HG02642 (cell line): ENCODE measurements around the gene MBD6.
"Not testable (repeated sequence)": the region's sequence is repeated elsewhere in the genome, so short reads cannot be mapped to it uniquely, and the experiment has no call there.

Experiments
- ATAC-seq: cut with Tn5 transposase; IDR thresholded peaks from one replicate; pipeline ENCODE4 v1.9.1; 2021; ENCODE audit warnings: mild to moderate bottlenecking; ENCODE audit not compliant: unreplicated experiment, poor library complexity

Gene MBD6

DNA sequence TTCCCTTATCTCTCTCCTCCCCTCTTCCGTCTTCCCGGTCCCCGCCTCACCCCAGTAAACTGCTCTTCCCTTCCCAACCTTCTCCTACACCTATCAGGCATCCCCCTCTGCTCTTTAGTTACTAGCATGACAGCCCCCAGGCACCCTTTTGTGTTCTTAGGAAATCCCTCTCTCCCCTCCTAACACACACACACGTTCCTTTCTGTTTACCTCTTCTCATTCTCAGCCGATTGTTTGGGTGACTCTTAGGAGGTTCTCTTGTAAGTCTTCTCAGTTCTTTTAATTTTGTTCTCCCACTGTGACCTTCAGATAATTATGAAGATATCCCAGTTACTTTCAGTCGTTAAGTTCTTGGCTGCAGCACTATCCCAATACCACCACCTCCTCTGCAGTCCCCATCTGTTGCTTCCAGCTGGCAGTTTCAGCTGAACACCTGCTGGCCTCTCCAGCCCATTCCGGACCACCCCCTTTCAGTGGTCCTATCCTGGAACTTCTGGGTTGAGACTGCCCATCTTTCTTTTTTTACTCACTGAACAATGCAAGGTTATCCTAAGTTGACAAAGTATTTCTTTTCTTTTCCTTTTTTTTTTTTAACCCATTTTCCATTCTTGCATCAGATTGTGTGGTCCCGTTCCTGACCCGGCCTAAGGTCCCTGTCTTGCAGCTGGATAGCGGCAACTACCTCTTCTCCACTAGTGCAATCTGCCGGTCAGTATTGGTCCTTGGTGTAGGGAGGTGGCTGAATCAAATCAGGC is 34.0 kb upstream of the MBD6 start:
- ATAC-seq, result peak; percentile 3

DNA sequence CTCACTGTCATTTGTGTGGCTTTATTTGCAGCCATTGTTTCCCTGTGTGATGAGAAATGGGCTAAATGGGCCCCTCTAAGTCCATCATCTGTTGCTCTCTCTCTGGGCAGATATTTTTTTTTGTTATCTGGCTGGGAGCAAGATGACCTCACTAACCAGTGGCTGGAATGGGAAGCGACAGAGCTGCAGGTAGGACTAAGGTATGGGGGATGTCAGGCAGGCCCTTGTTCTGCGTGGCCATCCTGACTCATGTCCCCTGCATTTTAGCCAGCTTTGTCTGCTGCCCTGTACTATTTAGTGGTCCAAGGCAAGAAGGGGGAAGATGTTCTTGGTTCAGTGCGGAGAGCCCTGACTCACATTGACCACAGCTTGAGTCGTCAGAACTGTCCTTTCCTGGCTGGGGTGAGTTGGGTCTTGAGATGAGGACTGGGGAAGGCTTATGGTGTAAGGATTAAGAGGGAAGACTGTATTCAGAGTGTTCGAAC is 33.4 kb upstream of the MBD6 start:
- no peak for ATAC-seq

DNA sequence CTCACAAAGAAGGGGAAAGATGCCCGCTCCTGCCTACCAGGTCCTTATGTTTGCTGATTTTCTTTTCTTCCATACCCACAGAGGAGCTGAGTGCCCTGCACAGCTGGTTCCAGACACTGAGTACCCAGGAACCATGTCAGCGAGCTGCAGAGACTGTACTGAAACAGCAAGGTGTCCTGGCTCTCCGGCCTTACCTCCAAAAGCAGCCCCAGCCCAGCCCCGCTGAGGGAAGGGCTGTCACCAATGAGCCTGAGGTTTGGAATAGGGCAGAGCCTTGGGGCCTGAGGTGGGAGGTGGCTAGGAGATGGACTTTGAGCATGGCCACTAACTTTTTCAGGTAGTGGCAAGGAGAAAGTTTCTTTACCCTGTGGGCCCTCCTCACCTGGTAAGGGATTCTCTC is 32.5 kb upstream of the MBD6 start:
- ATAC-seq, result no peak

DNA sequence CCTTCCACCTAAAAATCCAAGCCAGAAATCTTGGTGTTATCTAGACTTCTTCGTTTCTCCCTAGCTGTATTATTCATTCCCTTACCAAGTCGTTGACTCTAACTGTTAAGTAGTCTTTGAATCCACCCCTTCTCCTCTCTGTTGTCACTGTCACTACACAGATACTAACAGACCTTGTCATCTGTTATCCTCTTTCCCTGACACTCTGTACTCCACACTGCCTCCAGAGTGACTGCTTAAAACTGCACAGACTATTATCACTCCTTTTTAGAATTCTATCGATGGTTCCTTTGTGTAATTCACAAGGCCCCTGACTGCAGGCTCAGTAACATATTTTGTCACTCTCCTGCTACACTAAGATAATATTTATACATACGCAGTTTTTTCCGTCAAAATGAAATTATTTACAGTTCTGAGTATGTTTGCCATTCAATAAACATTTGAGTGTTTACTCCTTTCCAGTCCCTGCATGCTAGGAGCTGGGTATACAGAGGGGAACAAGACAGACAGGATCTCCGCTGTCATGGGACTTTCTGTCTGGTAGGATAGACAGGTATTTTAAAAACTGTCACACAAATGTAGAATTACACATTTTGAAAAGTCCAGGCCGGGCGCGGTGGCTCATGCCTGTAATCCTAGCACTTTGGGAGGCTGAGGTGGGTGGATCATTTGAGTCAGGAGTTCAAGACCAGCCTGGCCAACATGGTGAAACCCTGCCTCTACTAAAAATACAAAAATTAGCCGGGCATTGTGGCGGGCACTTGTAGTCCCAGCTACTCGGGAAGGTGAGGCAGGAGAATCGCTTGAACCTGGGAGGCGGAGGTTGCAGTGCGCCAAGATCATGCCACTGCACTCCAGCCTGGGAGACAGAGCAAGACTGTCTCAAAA is 31.0 kb upstream of the MBD6 start:
- ATAC-seq, result no peak

DNA sequence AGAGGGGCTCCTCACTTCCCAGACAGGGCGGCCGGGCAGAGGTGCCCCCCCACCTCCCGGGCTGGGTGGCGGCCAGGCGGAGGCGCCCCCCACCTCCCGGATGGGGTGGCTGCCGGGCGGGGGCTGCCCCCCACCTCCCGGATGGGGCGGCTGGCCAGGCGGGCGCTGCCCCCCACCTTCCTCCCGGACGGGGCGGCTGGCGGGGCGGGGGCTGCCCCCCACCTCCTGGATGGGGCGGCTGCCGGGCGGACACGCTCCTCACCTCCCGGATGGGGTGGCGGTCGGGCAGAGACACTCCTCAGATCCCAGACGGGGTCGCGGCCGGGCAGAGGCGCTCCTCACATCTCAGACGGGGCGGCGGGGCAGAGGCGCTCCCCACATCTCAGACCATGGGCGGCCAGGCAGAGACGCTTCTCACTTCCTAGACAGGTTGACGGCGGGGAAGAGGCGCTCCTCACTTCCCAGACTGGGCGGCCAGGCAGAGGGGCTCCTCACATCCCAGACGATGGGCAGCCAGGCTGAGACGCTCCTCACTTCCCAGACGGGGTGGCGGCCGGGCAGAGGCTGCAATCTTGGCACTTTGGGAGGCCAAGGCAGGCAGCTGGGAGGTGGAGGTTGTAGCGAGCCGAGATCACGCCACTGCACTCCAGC is 27.4 kb upstream of the MBD6 start:
- not testable (repeated sequence) for ATAC-seq

DNA sequence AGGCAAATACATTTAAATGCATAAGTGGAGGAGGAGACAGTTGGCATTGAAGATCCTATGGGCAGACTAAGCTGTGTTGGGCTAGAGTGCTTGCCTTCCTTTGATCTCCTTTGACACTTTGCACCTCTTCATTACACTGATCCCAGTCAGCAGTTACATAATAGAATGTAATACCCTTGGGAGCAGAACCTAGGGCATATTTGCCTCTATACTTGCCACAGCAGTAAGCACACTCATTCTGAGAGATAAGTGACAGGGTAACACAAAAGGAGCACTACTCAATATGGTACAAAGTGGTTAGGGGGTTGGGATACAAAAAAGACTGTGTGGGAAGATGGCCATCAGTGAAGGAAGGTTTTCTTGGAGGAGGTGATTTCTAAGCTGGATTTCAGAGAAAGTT is 25.8 kb upstream of the MBD6 start:
- no peak for ATAC-seq

DNA sequence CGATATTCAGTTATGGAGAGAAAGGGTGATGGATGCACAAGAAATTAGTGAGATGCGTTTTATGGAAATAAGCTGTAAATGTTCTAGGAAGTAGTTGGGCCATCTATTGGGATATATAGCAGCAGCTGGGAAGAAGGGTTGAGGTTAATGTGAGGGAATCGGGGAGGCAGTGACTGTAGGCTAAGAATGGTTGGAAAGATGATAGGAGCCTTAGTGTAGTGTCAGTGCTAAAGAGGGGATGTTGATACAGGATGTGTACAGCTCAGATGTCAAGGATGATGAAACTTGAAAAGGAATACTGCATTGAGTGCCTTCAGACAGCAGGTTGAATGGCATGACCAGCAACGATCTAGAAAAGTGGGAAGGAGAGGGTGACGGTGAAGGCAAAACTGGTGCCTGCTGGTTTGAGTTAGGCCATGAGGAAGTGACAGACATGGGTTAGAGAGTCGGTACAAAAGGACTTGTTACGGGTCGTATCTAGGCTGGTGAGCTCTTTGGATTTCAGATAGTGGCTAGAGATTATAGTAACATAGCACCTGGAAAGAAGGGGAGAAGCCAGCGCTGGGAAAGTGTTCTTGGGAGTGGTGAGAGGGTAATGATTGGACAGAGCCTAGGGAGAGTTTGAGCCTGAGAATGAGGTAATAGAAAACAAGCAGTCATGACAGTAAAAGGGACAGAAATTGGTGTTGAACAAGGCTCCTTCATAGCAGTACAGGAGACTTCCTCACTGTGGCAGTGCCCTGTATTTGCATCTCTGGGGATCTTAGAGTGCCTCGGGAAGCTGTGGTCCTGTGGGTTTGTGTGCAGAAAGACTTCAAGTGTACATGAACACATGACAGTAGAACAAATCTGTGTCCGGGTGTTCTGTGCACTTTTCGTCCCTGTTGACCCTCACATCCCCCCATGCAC is 25.1 kb upstream of the MBD6 start:
- ATAC-seq, result no peak

DNA sequence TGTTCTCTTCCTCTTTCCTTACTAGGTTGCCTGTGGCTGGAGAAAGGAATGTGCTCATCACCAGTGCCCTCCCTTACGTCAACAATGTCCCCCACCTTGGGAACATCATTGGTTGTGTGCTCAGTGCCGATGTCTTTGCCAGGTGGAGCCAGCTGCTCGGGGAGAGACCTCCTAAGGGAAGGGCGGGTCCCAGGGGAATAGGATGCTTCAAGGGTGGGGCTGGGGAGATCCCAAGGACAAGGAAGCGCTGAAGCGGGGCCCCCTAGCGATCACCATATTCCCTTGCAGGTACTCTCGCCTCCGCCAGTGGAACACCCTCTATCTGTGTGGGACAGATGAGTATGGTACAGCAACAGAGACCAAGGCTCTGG is 24.5 kb upstream of the MBD6 start:
- no peak for ATAC-seq

DNA sequence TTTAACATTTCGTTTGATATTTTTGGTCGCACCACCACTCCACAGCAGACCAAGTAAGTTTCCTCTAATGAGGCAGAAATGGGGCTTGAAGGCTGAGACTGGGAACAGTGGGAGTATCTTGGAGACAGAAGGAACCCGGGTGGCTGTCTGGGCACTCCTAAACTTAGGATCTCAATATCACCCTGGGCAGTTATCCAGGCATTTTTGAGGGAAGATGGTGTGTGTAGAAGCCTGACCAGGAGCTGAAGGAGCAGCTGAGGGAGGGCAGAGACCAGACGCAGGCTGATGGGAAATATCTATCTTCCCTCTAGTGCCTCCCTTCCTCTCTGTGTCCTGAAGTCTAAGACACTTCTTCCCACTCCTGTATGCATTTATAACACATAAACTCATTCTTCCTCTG is 24.1 kb upstream of the MBD6 start:
- no peak for ATAC-seq

DNA sequence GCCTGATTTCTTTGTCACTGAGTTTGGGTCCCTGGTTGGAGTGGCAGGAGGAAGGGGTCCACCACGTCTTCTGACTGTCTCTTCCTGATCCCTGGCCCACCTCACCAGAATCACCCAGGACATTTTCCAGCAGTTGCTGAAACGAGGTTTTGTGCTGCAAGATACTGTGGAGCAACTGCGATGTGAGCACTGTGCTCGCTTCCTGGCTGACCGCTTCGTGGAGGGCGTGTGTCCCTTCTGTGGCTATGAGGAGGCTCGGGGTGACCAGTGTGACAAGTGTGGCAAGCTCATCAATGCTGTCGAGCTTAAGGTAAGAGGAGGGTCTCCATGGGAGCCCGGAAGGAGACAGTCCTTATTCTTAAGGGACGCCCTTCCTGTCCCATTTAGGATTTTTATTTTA is 22.4 kb upstream of the MBD6 start:
- ATAC-seq, result no peak

DNA sequence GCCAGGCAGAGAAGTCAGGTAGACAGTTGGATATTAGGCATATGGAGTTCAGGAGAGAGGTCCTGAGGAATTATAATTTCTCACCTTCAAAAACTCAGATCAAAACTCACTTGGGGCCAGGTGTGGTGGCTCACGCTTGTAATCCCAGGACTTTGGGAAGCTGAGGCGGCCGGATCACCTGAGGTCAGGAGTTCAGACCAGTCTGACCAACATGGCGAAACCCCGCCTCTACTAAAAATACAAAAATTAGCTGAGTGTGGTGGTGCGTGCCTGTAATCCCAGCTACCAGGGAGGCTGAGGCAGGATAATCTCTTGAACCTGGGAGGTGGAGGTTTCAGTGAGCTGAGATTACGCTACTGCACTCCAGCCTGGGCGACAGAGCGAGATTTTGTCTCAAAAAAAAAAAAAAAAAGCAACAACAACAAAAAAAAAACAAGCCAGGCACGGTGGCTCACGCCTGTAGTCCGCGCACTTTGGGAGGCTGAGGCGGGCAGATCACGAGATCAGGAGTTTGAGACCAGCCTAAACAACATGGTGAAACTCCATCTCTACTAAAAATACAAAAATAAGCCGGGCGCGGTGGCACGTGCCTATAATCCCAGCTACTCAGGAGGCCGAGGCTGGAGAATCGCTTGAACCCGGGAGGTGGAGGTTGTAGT is 20.2 kb upstream of the MBD6 start:
- not testable (repeated sequence) for ATAC-seq

DNA sequence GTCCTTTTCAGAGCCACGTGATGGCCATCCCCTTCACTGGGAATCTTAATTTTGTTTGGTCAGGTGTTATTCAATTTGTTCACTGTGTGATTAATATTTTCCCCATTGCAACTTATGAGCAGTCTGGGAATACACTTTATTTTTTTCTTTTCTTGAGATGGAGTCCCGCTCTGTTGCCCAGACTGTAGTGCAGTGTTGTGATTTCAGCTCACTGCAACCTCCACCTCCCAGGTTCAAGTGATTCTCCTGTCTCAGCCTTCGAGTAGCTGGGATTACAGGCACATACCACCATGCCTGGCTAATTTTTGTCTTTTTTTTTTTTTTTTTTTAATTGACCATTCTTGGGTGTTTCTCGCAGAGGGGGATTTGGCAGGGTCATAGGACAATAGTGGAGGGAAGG is 16.1 kb upstream of the MBD6 start:
- ATAC-seq, result not testable (repeated sequence)

DNA sequence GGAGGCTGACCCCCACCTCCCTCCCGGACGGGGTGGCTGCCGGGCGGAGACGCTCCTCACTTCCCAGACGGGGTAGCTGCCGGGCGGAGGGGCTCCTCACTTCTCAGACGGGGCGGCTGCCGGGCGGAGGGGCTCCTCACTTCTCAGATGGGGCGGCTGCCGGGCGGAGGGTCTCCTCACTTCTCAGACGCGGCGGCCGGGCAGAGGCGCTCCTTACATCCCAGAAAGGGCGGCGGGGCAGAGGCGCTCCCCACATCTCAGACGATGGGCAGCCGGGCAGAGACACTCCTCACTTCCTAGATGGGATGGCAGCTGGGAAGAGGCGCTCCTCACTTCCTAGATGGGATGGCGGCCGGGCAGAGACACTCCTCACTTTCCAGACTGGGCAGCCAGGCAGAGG is 14.8 kb upstream of the MBD6 start:
- not testable (repeated sequence) for ATAC-seq

DNA sequence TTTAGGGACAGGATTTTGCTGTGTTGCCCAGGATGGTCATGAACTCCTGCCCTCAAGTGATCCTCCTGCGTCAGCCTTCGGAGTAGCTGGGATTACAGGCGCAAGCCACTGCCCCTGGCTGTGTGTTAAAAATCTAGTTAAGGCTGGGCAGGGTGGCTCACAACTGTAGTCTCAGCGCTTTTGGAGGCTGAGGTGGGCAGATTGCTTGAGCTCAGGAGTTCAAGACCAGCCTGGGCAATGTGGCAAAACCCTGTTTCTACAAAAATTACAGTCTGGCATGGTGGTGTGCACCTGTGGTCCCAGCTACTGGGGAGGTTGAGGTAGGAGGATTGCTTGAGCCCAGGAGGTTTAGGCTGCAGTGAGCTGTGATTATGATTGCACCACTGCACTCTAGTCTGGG is 11.5 kb upstream of the MBD6 start:
- ATAC-seq, result no peak

DNA sequence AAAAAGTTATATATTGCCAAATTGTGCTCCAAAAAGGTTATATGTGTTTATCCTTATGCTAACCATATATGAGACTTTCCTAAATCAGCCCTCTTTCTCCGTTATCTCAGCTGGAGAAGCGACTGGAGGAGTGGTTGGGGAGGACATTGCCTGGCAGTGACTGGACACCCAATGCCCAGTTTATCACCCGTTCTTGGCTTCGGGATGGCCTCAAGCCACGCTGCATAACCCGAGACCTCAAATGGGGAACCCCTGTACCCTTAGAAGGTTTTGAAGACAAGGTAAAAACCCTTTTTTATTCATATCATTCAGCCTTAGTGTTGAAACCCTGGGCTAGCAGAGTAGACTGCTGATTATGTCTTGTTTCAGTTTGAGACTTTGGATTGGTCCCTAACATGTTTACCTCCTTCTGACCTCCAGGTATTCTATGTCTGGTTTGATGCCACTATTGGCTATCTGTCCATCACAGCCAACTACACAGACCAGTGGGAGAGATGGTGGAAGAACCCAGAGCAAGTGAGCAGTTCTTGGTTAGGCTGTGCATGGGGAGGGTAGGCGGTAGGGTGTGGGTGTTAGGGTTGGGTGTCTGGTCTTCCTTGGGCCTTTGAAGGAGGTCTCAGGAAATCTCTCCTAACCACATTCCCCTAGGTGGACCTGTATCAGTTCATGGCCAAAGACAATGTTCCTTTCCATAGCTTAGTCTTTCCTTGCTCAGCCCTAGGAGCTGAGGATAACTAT is 10.9 kb upstream of the MBD6 start:
- no peak for ATAC-seq

DNA sequence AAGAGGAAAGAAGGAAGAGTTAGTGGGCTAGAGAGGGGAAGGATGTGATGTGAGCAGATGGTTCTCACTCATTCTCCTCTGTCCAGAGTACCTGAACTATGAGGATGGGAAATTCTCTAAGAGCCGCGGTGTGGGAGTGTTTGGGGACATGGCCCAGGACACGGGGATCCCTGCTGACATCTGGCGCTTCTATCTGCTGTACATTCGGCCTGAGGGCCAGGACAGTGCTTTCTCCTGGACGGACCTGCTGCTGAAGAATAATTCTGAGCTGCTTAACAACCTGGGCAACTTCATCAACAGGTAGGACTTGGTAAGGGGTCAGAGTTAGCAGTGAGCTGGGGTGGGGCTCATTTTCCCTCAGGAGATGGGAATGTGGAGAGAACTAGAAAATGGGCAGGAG is 10.0 kb upstream of the MBD6 start:
- ATAC-seq, result no peak

DNA sequence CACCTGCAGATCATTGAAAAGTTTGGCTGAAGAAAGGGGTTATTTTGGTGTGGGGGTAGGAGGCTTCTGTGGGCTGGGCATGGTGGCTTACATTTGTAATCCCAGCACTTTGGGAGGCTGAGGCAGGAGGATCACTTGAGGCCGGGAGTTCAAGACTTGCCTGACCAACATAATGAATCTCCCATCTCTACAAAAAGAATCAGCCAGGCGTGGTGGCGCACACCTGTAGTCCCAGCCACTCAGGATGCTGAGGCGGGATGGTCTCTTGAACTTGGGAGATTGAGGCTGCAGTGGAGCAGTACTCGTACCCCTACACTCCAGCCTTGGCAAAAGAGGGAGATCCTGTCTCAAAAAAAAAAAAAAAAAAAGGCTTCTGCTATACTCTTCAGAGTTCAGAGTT is 9.4 kb upstream of the MBD6 start:
- no peak for ATAC-seq

DNA sequence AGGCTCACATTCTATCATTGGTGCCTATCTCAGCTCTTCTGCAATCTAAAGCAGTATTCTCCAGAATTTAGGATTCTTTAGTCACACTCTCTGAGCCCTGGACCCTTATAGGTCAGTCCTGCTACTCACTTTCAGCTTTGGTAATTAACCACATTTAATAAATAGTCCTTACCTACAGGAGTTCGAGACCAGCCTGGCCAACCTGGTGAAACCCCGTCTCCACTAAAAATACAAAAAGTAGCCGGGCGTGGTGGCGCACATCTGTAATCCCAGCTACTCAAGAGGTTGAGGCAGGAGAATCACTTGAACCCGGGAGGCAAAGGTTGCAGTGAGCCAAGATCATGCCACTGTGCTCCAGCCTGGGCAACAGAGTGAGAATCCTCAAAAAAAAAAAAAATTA is 8.9 kb upstream of the MBD6 start:
- not testable (repeated sequence) for ATAC-seq

DNA sequence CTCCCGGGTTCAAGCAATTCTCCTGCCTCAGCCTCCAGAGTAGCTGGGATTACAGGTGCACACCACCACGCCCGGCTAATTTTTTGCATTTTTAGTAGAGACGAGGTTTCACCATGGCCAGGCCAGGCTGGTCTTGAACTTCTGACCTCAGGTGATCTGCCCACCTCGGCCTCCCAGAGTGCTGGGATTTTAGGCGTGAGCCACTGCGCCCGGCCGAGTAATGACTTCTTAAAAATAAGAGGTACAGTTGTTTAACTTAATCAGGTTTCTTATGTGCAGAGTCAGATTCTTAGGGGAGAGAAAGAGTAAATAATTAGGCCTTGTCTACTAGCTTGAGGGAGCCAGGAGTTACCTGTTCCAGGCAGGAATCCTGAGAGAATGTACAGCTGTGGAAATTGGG is 8.4 kb upstream of the MBD6 start:
- not testable (repeated sequence) for ATAC-seq
